Mesothelial cell of epicardium (in vitro differentiated cells): ENCODE measurements around the gene IRF2BP2. TPM values are rescaled to one million over a fixed set of nuclear protein-coding genes. Genes with fewer than 3 reads are reported as not detected.

Experiments
- DNase-seq, 2 experiments: peaks; one replicate each; pipeline ENCODE4 v3.0.0; 2021; ENCODE audit warnings: low spot score in 2 of 2; ENCODE audit not compliant: unreplicated experiment in 2 of 2
- H3K27ac Mint-ChIP-seq: 2 replicates; pipeline ENCODE4 v1.8.0; 2021; ENCODE audit warnings: mixed read lengths
- H3K27me3 Mint-ChIP-seq: 2 replicates; pipeline ENCODE4 v1.8.0; 2021; ENCODE audit warnings: low read depth, mixed read lengths
- H3K36me3 Mint-ChIP-seq: 2 replicates; pipeline ENCODE4 v1.8.0; 2021; ENCODE audit warnings: mixed read lengths
- H3K4me1 Mint-ChIP-seq: 2 replicates; pipeline ENCODE4 v1.8.0; 2021; ENCODE audit warnings: mixed read lengths
- H3K4me3 Mint-ChIP-seq: 2 replicates; pipeline ENCODE4 v1.8.0; 2021; ENCODE audit warnings: mild to moderate bottlenecking, moderate library complexity, mixed read lengths
- H3K9me3 Mint-ChIP-seq: 2 replicates; pipeline ENCODE4 v1.8.0; 2021; ENCODE audit warnings: mixed read lengths
- total RNA-seq: library from RNA; stranded (reverse); gene quantifications from 3 replicates; pipeline ENCODE4 v1.2.1, GENCODE V29; 2021
- TF ChIP-seq, protein P1 (sequence below): fragments of 200-600 bp; sonication (generic); IDR thresholded peaks from one replicate; pipeline ENCODE4 v1.5.0; 2021; ENCODE audit warnings: antibody characterized with exemption; ENCODE audit not compliant: unreplicated experiment

The IRF2BP2 gene
- total RNA-seq, 1 donor from 2014 or later: 130 TPM

DNA sequence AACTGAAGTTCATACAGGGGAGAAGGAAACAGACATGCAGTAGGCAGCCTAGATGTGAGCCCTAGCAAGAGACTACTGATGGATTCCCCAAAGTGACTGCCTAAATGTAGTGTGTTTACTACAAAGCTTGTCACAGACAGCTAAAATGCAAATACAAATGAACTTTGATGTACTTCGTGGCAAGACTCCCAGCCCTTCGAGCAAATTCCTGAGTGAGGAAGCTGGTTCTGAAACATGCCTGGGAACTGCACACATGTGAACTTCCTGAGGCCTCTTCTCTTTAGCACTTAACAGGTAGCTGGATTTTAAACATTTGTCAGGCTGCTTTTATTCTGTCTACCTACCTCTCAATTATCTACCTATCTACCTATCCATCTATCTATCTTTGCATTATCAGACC lies 6.7 kb upstream of the IRF2BP2 start:
- Mint-ChIP-seq H3K4me1 (peaks cover 87% of the 10 kb centered on the region), H3K4me3 (no peak overlapping the region), H3K36me3 (no peaks in the 10 kb centered on the region), H3K9me3 (no peaks in the 10 kb centered on the region), H3K27ac (peak overlapping the region; percentile 93), H3K27me3 (no peaks in the 10 kb centered on the region)
- TF ChIP-seq, protein P1, sequence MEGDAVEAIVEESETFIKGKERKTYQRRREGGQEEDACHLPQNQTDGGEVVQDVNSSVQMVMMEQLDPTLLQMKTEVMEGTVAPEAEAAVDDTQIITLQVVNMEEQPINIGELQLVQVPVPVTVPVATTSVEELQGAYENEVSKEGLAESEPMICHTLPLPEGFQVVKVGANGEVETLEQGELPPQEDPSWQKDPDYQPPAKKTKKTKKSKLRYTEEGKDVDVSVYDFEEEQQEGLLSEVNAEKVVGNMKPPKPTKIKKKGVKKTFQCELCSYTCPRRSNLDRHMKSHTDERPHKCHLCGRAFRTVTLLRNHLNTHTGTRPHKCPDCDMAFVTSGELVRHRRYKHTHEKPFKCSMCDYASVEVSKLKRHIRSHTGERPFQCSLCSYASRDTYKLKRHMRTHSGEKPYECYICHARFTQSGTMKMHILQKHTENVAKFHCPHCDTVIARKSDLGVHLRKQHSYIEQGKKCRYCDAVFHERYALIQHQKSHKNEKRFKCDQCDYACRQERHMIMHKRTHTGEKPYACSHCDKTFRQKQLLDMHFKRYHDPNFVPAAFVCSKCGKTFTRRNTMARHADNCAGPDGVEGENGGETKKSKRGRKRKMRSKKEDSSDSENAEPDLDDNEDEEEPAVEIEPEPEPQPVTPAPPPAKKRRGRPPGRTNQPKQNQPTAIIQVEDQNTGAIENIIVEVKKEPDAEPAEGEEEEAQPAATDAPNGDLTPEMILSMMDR: no peak
- no peak for DNase-seq

DNA sequence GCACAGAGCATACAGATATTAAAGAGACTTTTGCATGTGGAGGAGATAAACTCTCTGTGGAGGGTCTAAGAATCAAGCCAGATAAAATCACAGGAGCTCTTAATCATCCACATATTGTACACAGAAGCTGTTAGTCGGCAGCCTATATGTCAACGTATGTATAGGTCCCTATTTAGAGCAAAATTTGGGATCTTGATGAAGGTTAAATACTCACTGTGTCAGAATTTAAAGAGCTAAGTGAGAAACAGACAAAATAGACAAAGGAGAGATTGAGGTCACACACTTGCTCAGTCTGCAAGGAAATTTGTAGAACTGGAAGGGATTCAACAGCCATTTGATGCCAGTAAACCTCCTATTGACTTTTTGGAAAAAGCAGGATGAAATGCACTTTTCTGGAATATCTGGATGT lies 4.1 kb upstream of the IRF2BP2 start:
- DNase-seq: no peak
- peaks cover 73% of the 10 kb centered on the region for H3K4me1 Mint-ChIP-seq
- no peaks in the 10 kb centered on the region for H3K36me3 Mint-ChIP-seq
- H3K27ac Mint-ChIP-seq: peak overlapping the region; percentile 100
- TF ChIP-seq, protein P1: no peak
- H3K4me3 Mint-ChIP-seq: no peak overlapping the region
- no peaks in the 10 kb centered on the region for H3K9me3 Mint-ChIP-seq
- H3K27me3 Mint-ChIP-seq: no peaks in the 10 kb centered on the region

DNA sequence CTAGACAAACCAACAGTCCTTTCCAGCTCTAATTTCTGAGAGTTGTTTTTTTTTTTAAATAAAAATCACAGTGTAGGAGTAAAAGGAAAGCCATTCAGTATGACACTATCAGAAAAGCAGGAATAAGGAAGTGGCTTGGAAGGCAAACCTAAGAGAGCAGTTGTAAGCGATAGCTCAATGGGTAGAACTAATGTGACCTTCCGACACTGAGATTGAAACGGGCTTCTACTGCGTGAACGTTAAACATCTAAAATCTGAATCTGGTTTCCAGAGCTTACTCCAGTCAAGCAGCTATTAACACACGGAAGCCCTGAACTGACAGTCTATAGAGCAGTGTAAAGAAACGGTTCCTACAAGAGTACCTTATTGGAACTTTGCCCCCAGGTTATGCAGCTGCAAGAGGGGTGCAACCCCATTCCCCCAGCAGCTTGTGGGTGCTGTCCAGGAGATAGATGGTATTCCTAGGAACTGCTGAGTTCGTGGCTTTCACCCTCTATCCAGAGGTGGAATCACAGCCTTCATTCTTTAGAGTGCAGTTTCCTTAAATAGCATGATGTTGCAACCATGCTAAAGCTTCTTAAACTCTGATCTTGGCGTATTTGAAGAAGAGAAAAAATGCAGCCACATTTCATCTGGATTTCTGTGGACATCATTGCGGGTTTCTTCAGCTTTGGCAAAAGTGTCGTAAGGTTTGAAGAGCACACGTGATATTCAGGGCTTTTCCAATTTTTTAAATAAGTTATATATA lies 3.3 kb upstream of the IRF2BP2 start:
- H3K27me3 Mint-ChIP-seq: no peaks in the 10 kb centered on the region
- H3K36me3 Mint-ChIP-seq: peaks cover under 1% of the 10 kb centered on the region
- H3K9me3 Mint-ChIP-seq: no peaks in the 10 kb centered on the region
- peak overlapping the region; percentile 51 for H3K4me3 Mint-ChIP-seq
- no peak for DNase-seq
- peaks cover 66% of the 10 kb centered on the region for H3K4me1 Mint-ChIP-seq
- H3K27ac Mint-ChIP-seq: peak overlapping the region; percentile 100
- TF ChIP-seq, protein P1: no peak

DNA sequence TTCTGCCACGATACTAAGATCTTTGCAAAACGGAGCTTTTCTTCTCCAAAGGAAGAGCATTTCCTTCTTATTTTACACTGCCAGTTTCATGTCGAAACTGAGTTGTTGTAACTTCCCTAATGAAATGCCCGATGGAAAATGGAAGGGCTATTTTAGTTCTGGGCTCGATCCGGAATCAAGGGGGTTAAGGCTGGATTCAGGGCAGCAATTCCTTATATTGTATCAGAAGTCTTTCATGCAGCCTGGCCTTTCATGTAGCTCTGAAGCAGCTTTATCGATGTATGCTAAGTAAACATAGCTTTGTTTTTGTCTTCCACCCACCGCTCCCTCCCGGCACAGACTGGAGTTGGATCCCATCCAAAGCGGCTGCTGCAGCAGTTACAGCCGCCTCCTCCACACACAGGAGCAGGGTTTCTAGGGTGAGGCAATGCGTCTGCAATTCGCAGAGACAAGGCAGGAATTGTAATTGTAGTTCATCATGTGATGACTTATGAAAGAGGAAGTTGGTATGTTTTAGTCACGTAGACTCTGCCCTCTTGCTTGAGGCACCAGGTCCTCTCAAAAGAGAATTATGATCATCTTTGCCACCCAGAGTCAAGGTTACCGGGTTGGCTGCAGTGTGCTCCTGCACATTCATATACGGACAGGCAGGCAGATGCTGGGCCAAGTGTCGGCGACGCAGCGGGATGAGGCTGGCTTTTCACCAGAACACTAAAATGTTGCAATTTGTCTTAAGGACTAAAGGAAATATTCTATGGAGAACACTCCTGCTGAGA lies 2.6 kb upstream of the IRF2BP2 start:
- DNase-seq: peak; percentile 81 to 86
- Mint-ChIP-seq H3K9me3 (no peaks in the 10 kb centered on the region), H3K27me3 (no peaks in the 10 kb centered on the region), H3K27ac (peak overlapping the region; percentile 100), H3K36me3 (peaks cover 8% of the 10 kb centered on the region), H3K4me1 (peaks cover 68% of the 10 kb centered on the region), H3K4me3 (peak overlapping the region; percentile 51)
- TF ChIP-seq, protein P1: no peak

DNA sequence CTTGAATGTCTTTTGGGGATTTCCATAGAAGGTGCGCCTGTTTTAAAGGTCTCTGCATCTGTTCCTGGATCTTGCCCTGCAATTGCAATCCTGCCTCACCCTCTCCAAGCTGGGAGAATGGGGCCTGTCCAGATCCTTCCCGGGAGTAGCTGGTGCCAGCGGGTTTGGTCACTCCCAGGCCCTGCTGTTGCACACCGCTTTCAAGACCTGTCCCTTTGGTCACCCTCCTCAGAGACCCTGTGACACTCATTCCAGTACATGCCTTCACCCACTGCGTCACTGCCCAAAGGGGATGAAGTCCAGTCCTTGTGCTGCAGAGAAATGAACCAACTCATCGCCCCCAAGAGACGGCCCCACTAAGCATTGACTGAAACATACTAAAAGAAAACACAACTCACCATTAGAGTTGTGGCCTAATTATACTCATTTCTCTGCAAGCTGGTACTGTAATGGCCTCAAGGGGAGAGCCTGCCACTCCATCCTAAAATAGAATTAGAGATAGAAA lies 1.9 kb upstream of the IRF2BP2 start:
- Mint-ChIP-seq H3K36me3 (peaks cover 14% of the 10 kb centered on the region), H3K27me3 (no peaks in the 10 kb centered on the region), H3K4me3 (peak overlapping the region; percentile 51), H3K9me3 (no peaks in the 10 kb centered on the region), H3K27ac (peak overlapping the region; percentile 100), H3K4me1 (peaks cover 67% of the 10 kb centered on the region)
- TF ChIP-seq, protein P1: no peak
- DNase-seq: peak in 1 of 2 experiments; percentile 45
